Measurements from ENCODE around the gene DRC7.

GRCh38 chr16:57670196-57670595 lies 24.4 kb upstream of the DRC7 start:
- TF ChIP-seq EZH2 (IDR thresholded peaks at IDR 0.05) (no peak), POLR2AphosphoS5 (IDR thresholded peaks at IDR 0.05; ENCODE audit: borderline replicate concordance, low read depth, low read length) (no peak)
